H9 (cell line): ENCODE data around the gene GLRA2. TPM values are rescaled to one million over a fixed set of nuclear protein-coding genes. Genes with fewer than 3 reads are reported as not detected.

Source experiments
- DNase-seq: peaks from one replicate; pipeline ENCODE4 v3.0.0-alpha.2; 2017
- H2AFZ ChIP-seq: one replicate; pipeline ENCODE4 v1.6.1; 2013; ENCODE audit warnings: mild to moderate bottlenecking, low read length, control low read depth, moderate library complexity
- H2AK5ac ChIP-seq: 2 replicates; pipeline ENCODE4 v1.6.1; 2013; ENCODE audit warnings: low read length, control low read depth, mixed read lengths; ENCODE audit not compliant: insufficient read length
- H2BK120ac ChIP-seq: one replicate; pipeline ENCODE4 v1.6.1; 2013; ENCODE audit warnings: low read depth, mild to moderate bottlenecking, low read length, control low read depth, inconsistent platforms; ENCODE audit not compliant: poor library complexity, severe bottlenecking
- H2BK12ac ChIP-seq: 2 replicates; pipeline ENCODE4 v1.6.1; 2013; ENCODE audit warnings: low read length, control low read depth, mixed read lengths, low read depth; ENCODE audit not compliant: insufficient read length
- H2BK15ac ChIP-seq: 2 replicates; pipeline ENCODE4 v1.6.1; 2013; ENCODE audit warnings: low read depth, low read length, control low read depth
- H2BK20ac ChIP-seq: one replicate; pipeline ENCODE4 v1.6.1; 2013; ENCODE audit warnings: low read depth, mild to moderate bottlenecking, low read length, control low read depth, inconsistent platforms; ENCODE audit not compliant: poor library complexity, severe bottlenecking
- H2BK5ac ChIP-seq: 2 replicates; pipeline ENCODE4 v1.6.1; 2013; ENCODE audit warnings: low read length, control low read depth, mixed read lengths; ENCODE audit not compliant: insufficient read length
- H3K14ac ChIP-seq: 2 replicates; pipeline ENCODE4 v1.6.1; 2013; ENCODE audit warnings: low read length, control low read depth; ENCODE audit not compliant: insufficient read depth
- H3K18ac ChIP-seq: 2 replicates; pipeline ENCODE4 v1.6.1; 2013; ENCODE audit warnings: low read depth, mild to moderate bottlenecking, mixed read lengths, low read length, control low read depth; ENCODE audit not compliant: insufficient read length
- H3K23ac ChIP-seq: 2 replicates; pipeline ENCODE4 v1.6.1; 2013; ENCODE audit warnings: low read length, control low read depth, mixed read lengths, low read depth; ENCODE audit not compliant: insufficient read length
- H3K23me2 ChIP-seq: 2 replicates; pipeline ENCODE4 v1.6.1; 2013; ENCODE audit warnings: low read depth, mild to moderate bottlenecking, mixed read lengths, low read length, control low read depth; ENCODE audit not compliant: insufficient read length, poor library complexity, severe bottlenecking
- H3K27ac ChIP-seq: 2 replicates; pipeline ENCODE4 v1.5.1; 2013; ENCODE audit warnings: low read length, control low read depth, mixed read lengths, low read depth; ENCODE audit not compliant: insufficient read length
- H3K27me3 ChIP-seq: 2 replicates; pipeline ENCODE4 v1.6.1; 2013; ENCODE audit warnings: low read length, control low read depth, inconsistent platforms; ENCODE audit not compliant: insufficient read depth
- H3K4ac ChIP-seq: 2 replicates; pipeline ENCODE4 v1.6.1; 2013; ENCODE audit warnings: low read depth, mild to moderate bottlenecking, control low read depth, inconsistent platforms, low read length, moderate library complexity
- H3K4me1 ChIP-seq: 2 replicates; pipeline ENCODE4 v1.6.1; 2013; ENCODE audit warnings: low read length, control low read depth, inconsistent platforms; ENCODE audit not compliant: insufficient read depth
- H3K4me2 ChIP-seq: 2 replicates; pipeline ENCODE4 v1.6.1; 2013; ENCODE audit warnings: low read length, control low read depth, mixed read lengths; ENCODE audit not compliant: insufficient read length, insufficient read depth
- H3K56ac ChIP-seq: 2 replicates; pipeline ENCODE4 v1.6.1; 2013; ENCODE audit warnings: low read depth, mild to moderate bottlenecking, mixed read lengths, low read length, control low read depth; ENCODE audit not compliant: insufficient read length
- H3K79me1 ChIP-seq: 2 replicates; pipeline ENCODE4 v1.6.1; 2013; ENCODE audit warnings: low read depth, mild to moderate bottlenecking, moderate library complexity, low read length, control low read depth, inconsistent platforms; ENCODE audit not compliant: insufficient read depth, poor library complexity, severe bottlenecking
- H3K79me2 ChIP-seq: 2 replicates; pipeline ENCODE4 v1.6.1; 2013; ENCODE audit warnings: low read length, control low read depth, inconsistent platforms; ENCODE audit not compliant: insufficient read depth
- H3K9ac ChIP-seq: 2 replicates; pipeline ENCODE4 v1.6.1; 2013; ENCODE audit warnings: low read length, control low read depth, mixed read lengths; ENCODE audit not compliant: insufficient read length; ENCODE audit errors: extremely low read depth
- H3K9me3 ChIP-seq: one replicate; pipeline ENCODE4 v1.6.1; 2013; ENCODE audit warnings: low read depth, low read length, inconsistent platforms; ENCODE audit not compliant: control insufficient read depth
- H3T11ph ChIP-seq: one replicate; pipeline ENCODE4 v1.6.1; 2013; ENCODE audit warnings: mild to moderate bottlenecking, low read length, control low read depth, inconsistent platforms
- H4K20me1 ChIP-seq: one replicate; pipeline ENCODE4 v1.6.1; 2013; ENCODE audit not compliant: control insufficient read depth, insufficient read length, insufficient read depth
- H4K5ac ChIP-seq: 2 replicates; pipeline ENCODE4 v1.6.1; 2013; ENCODE audit warnings: low read depth, mild to moderate bottlenecking, mixed read lengths, low read length, control low read depth; ENCODE audit not compliant: insufficient read length
- H4K8ac ChIP-seq: replicated peaks from 2 replicates; pipeline ENCODE4 v1.6.1; 2013; ENCODE audit warnings: low read length, control low read depth, mixed read lengths, low read depth; ENCODE audit not compliant: insufficient read length
- H4K91ac ChIP-seq: 2 replicates; pipeline ENCODE4 v1.6.1; 2013; ENCODE audit warnings: low read depth, mild to moderate bottlenecking, moderate library complexity, mixed read lengths, low read length, control low read depth; ENCODE audit not compliant: insufficient read length
- H3K27ac Mint-ChIP-seq, 3 experiments: 2 replicates in 2 of 3; 3 replicates in 1 of 3; pipeline ENCODE4 v1.8.0; 2020 to 2021; ENCODE audit warnings: mixed read lengths in 3 of 3, mild to moderate bottlenecking in 1 of 3, moderate library complexity in 1 of 3
- H3K27me3 Mint-ChIP-seq: 2 replicates; pipeline ENCODE4 v1.8.0; 2021; ENCODE audit warnings: low read depth, mild to moderate bottlenecking, moderate library complexity, mixed read lengths
- H3K36me3 Mint-ChIP-seq, 3 experiments: 2 replicates in 2 of 3; 3 replicates in 1 of 3; pipeline ENCODE4 v1.8.0; 2020 to 2021; ENCODE audit warnings: low read depth in 3 of 3, mixed read lengths in 3 of 3; ENCODE audit not compliant: insufficient read depth in 1 of 3
- H3K4me1 Mint-ChIP-seq, 2 experiments: 2 replicates each; pipeline ENCODE4 v1.8.0; 2020; ENCODE audit warnings: mixed read lengths in 2 of 2
- H3K4me3 Mint-ChIP-seq, 2 experiments: 2 replicates in 1 of 2; 3 replicates in 1 of 2; pipeline ENCODE4 v1.8.0; 2020 to 2021; ENCODE audit warnings: mild to moderate bottlenecking in 2 of 2, mixed read lengths in 2 of 2, moderate library complexity in 1 of 2
- H3K9me3 Mint-ChIP-seq, 2 experiments: 2 replicates in 1 of 2; 3 replicates in 1 of 2; pipeline ENCODE4 v1.8.0; 2020; ENCODE audit warnings: mild to moderate bottlenecking in 2 of 2, mixed read lengths in 2 of 2, moderate library complexity in 1 of 2
- CTCF ChIP-seq: fragments of 200-600 bp; sonication (generic); conservative IDR thresholded peaks from 3 replicates; pipeline ENCODE4 v1.8.0; 2021; ENCODE audit warnings: antibody characterized with exemption, mild to moderate bottlenecking
- WGBS: extraction: QIAGEN DNeasy Blood & Tissue Kit; methylation state at CpG from one replicate; pipeline ENCODE4 v1.1.7; 2013; ENCODE audit warnings: missing lambda C conversion rate, low lambda C conversion rate, mixed read lengths; ENCODE audit not compliant: insufficient read length; ENCODE audit errors: extremely low coverage; 5-methylcytosine and 5-hydroxymethylcytosine counted together
- total RNA-seq: library from RNA; stranded (reverse); gene quantifications from 2 replicates; pipeline ENCODE4 v1.2.1, GENCODE V29; 2021

The GLRA2 gene
- total RNA-seq, 1 experiment from 2014 or later, result not detected

GRCh38 chrX:14618177-14618965 lies 89.0 kb downstream of the GLRA2 start:
- no peak overlapping the region for H3K14ac ChIP-seq
- no peak overlapping the region for H3K18ac ChIP-seq
- H3K4me1 ChIP-seq, result no peaks in the 10 kb centered on the region
- H3K9me3 ChIP-seq, result no peaks in the 10 kb centered on the region
- H3K56ac ChIP-seq, result no peak overlapping the region
- no peak overlapping the region for H3T11ph ChIP-seq
- no peak overlapping the region for H3K4me3 Mint-ChIP-seq
- H3K36me3 Mint-ChIP-seq, result peaks cover 0 to 3% (median 0%) of the 10 kb centered on the region in 3 experiments; a peak in 2 of 7 replicates
- no peak overlapping the region for H3K23ac ChIP-seq
- H3K27ac Mint-ChIP-seq, result no peak overlapping the region
- H3K9me3 Mint-ChIP-seq, result peaks cover 56 to 63% of the 10 kb centered on the region in 2 experiments
- no peak overlapping the region for H4K5ac ChIP-seq
- H3K79me2 ChIP-seq, result no peaks in the 10 kb centered on the region
- H4K8ac ChIP-seq, result no peak overlapping the region
- DNase-seq, result no peak
- H2BK120ac ChIP-seq, result no peak overlapping the region
- H2BK20ac ChIP-seq, result no peak overlapping the region
- H3K23me2 ChIP-seq, result no peaks in the 10 kb centered on the region
- no peaks in the 10 kb centered on the region for H3K79me1 ChIP-seq
- H2BK15ac ChIP-seq, result no peak overlapping the region
- H2BK12ac ChIP-seq, result no peak overlapping the region
- no peak for TF ChIP-seq CTCF
- no peak overlapping the region for H3K9ac ChIP-seq
- no peak overlapping the region for H3K4ac ChIP-seq
- no peaks in the 10 kb centered on the region for H3K27me3 Mint-ChIP-seq
- no peaks in the 10 kb centered on the region for H3K27me3 ChIP-seq
- H3K4me2 ChIP-seq, result no peak overlapping the region
- no peaks in the 10 kb centered on the region for H4K20me1 ChIP-seq
- no peak overlapping the region for H2BK5ac ChIP-seq
- H4K91ac ChIP-seq, result no peak overlapping the region
- no CpG with 5 or more reads among the region's 5 CpGs for WGBS
- H3K27ac ChIP-seq, result no peak overlapping the region
- no peaks in the 10 kb centered on the region for H3K4me1 Mint-ChIP-seq
- H2AK5ac ChIP-seq, result no peak overlapping the region
- no peak overlapping the region for H2AFZ ChIP-seq
